GM12892 (cell line): ENCODE measurements around the gene PCBD2.

Experiments
- POLR2AphosphoS5 ChIP-seq: IDR thresholded peaks from 2 replicates; pipeline ENCODE4 v1.6.1; 2011; ENCODE audit warnings: low read depth, low read length, control low read depth
- TAF1 ChIP-seq: IDR thresholded peaks from 2 replicates; pipeline ENCODE4 v1.6.1; 2011; ENCODE audit warnings: low read depth, mild to moderate bottlenecking, control low read depth, low read length, borderline replicate concordance

DNA sequence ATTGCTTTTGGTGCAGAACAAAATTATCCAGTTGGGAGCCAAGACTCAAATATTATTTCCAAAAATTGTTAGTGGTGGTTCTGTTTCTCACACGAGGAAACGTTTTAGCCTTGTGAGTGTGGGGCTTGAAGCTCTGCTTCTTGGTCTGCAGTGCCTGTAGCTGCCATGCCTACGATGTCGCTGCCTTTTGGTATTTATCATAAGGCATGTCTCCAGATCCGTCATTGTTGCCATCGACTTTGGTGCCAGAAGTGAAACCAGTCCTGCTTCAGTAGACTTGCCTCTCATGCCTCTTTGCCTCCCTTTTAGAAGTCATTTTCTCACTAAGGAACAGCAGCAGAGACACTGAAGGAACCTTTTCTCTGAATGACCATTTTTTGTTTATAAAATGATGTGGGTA, 33.1 kb downstream of the PCBD2 start:
- TF ChIP-seq POLR2AphosphoS5 (no peak), TAF1 (no peak)
